ENCODE measurements around the gene NME3. TPM values are rescaled to one million over a fixed set of nuclear protein-coding genes. Genes with fewer than 3 reads are reported as not detected.

The NME3 gene
- total RNA-seq, 1 donor from 2014 or later = 33.3 TPM

DNA sequence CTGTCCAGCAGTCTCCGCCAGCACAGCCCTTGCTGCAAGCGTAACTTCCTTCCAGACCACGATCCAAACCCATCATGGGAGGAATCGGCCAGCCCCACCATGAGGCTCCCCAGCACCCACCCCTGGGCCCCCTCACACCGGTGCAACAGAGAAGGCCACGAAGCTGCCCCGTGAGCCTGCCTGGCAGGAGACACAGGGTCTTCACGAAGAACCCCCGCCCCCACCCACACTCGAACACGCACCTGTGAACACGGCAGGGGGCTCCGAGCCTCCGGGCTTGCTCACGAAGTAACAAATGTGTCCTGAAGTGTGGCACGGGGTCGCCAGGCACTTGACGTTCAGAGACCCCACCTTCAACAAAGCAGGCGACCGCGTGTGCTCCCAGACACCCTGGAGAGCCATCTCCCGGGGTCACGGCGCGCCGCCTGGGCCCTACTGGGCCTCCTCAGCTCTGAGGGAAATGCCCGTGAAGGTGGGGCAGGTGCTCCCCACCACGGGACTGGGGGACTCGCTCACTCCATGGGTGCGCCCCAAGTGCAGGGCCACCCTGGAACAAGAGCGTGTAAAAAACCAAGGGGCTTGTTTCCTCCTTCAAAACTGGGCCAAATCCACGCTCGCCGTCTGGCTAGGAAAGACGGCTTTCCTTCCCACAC lies 47.7 kb upstream of the NME3 start:
- Mint-ChIP-seq H3K9me3 (ENCODE audit: unreplicated experiment) (no peaks in the 10 kb centered on the region), H3K27ac (ENCODE audit: unreplicated experiment) (no peak overlapping the region), H3K4me1 (ENCODE audit: unreplicated experiment) (no peaks in the 10 kb centered on the region), H3K27me3 (ENCODE audit: unreplicated experiment) (no peaks in the 10 kb centered on the region), H3K4me3 (ENCODE audit: unreplicated experiment) (no peak overlapping the region), H3K36me3 (ENCODE audit: low read depth, unreplicated experiment) (peaks cover 12% of the 10 kb centered on the region)
- no peak for DNase-seq (ENCODE audit: low spot score)
- TF ChIP-seq, protein P1, sequence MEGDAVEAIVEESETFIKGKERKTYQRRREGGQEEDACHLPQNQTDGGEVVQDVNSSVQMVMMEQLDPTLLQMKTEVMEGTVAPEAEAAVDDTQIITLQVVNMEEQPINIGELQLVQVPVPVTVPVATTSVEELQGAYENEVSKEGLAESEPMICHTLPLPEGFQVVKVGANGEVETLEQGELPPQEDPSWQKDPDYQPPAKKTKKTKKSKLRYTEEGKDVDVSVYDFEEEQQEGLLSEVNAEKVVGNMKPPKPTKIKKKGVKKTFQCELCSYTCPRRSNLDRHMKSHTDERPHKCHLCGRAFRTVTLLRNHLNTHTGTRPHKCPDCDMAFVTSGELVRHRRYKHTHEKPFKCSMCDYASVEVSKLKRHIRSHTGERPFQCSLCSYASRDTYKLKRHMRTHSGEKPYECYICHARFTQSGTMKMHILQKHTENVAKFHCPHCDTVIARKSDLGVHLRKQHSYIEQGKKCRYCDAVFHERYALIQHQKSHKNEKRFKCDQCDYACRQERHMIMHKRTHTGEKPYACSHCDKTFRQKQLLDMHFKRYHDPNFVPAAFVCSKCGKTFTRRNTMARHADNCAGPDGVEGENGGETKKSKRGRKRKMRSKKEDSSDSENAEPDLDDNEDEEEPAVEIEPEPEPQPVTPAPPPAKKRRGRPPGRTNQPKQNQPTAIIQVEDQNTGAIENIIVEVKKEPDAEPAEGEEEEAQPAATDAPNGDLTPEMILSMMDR (IDR thresholded peaks at IDR 0.05; ENCODE audit: unreplicated experiment) = no peak

DNA sequence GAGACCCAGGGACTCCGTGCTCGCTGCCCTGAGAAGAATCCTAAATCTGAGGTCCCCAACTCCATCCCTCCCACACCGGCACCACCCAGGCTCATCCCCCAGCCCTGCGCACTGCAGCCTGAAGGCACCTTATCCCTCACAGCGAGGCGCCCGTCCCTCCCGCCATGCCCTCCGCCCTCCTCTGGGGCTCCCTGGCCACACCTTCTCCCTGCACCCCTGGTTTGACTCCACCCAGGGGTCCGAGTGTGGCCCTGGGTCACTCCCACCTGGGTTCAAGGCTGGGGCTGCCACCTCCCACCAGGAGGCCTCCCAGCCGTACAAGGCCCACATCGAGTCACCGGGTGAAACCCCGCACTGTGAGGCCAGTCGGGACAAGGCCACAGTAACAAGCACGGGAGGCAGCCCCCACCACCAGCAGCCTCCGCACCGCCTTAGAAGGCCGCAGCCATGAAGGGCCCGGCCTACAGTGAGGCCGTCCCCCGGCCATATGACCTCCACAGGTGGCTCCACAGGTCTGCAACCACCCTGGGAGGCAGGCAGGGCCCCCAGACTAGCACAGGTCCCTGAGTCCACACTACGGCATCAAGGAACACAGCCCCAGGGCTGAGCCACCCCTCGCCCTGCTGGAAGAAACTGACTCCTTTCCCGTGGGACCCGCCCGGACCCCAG lies 47.0 kb upstream of the NME3 start:
- Mint-ChIP-seq H3K4me3 (ENCODE audit: unreplicated experiment) (no peak overlapping the region), H3K27ac (ENCODE audit: unreplicated experiment) (no peak overlapping the region), H3K9me3 (ENCODE audit: unreplicated experiment) (no peaks in the 10 kb centered on the region), H3K36me3 (ENCODE audit: low read depth, unreplicated experiment) (peaks cover 18% of the 10 kb centered on the region), H3K27me3 (ENCODE audit: unreplicated experiment) (no peaks in the 10 kb centered on the region), H3K4me1 (ENCODE audit: unreplicated experiment) (no peaks in the 10 kb centered on the region)
- DNase-seq (ENCODE audit: low spot score) = no peak
- TF ChIP-seq, protein P1 (IDR thresholded peaks at IDR 0.05; ENCODE audit: unreplicated experiment) = no peak

DNA sequence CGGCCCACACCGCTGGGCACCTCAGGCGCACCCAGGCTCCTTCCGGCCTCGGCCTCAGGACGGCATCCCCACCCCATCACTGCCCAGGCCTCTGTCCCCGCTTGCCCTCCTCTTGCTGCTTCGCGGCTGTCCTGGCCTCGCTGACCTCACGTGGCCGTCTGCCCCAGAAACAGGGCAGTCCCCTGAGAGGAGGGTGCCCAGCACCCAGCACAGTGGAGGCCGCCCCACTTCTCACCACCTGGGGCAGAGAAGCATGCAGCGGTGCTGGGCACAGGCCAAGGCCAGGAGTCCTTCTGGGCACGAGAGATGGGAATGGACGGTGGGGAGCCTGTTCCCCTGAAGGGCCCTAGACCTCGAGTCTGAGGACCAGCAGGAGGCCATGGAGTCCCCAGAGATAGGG lies 46.4 kb upstream of the NME3 start:
- no peak overlapping the region for H3K27ac Mint-ChIP-seq (ENCODE audit: unreplicated experiment)
- no peaks in the 10 kb centered on the region for H3K27me3 Mint-ChIP-seq (ENCODE audit: unreplicated experiment)
- H3K9me3 Mint-ChIP-seq (ENCODE audit: unreplicated experiment) = no peaks in the 10 kb centered on the region
- no peaks in the 10 kb centered on the region for H3K4me1 Mint-ChIP-seq (ENCODE audit: unreplicated experiment)
- no peak overlapping the region for H3K4me3 Mint-ChIP-seq (ENCODE audit: unreplicated experiment)
- DNase-seq (ENCODE audit: low spot score) = no peak
- TF ChIP-seq, protein P1 (IDR thresholded peaks at IDR 0.05; ENCODE audit: unreplicated experiment) = no peak
- peaks cover 21% of the 10 kb centered on the region for H3K36me3 Mint-ChIP-seq (ENCODE audit: low read depth, unreplicated experiment)

DNA sequence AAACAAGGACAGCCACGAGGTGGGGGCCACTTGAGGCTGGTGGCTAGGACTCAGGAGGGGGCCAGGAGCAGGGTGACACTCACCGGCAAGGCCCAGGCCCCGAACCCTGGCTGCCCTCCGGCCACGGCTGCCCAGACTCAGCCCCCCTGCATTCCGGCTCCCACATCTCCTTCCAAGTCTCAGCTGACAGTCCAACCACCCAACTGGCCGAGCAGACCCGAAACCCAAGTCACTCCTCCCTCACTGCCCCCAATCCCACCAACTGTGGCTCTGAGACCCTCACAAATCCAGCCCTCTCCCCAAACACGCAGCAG lies 45.9 kb upstream of the NME3 start:
- Mint-ChIP-seq H3K4me1 (ENCODE audit: unreplicated experiment) (no peaks in the 10 kb centered on the region), H3K36me3 (ENCODE audit: low read depth, unreplicated experiment) (peaks cover 21% of the 10 kb centered on the region), H3K9me3 (ENCODE audit: unreplicated experiment) (no peaks in the 10 kb centered on the region), H3K27me3 (ENCODE audit: unreplicated experiment) (no peaks in the 10 kb centered on the region), H3K27ac (ENCODE audit: unreplicated experiment) (no peak overlapping the region), H3K4me3 (ENCODE audit: unreplicated experiment) (no peak overlapping the region)
- no peak for DNase-seq (ENCODE audit: low spot score)
- TF ChIP-seq, protein P1 (IDR thresholded peaks at IDR 0.05; ENCODE audit: unreplicated experiment) = no peak
